ENCODE data around the gene WNK2.
A peak's percentile ranks its signal among the peaks of the same experiment; 100 is the strongest.

WNK2 gene

GRCh38 chr9:93296889-93297480 is 113.0 kb downstream of the WNK2 start:
- no peak for DNase-seq

DNA sequence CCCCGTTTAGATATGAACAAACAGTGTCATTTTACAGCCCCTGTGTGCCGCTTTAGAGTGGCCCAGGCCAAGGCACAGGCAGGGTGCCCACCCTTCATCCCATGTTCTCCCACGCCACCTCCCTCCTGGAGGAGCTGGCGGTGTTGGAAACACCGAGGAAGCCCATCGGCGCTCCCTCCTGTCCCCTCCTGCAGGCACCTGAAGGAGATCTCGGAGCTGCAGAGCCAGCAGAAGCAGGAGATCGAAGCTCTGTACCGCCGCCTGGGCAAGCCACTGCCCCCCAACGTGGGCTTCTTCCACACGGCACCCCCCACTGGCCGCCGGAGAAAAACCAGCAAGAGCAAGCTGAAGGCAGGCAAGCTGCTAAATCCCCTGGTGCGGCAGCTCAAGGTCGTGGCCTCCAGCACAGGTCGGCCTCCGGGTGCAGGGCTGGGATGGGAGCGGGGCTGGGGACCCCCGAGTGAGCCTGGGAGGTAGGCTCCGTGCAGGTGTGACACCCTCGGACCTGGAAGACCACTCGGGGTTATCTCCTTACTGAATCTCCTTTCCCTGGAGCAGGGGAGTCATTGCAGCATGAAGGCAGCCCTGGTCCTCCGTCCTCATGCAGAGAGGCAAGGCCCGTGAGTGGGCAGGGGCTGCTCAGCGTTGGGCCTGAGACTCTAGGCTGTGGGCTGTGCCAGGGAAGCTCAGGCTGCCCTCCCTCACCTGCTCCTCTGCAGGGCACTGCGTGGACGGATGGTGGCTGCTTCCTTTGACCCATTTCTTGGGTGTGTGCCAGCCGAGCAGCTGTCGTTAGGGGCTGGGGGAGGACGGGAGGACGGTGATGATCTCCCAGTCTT is 113.9 kb downstream of the WNK2 start:
- DNase-seq: no peak

DNA sequence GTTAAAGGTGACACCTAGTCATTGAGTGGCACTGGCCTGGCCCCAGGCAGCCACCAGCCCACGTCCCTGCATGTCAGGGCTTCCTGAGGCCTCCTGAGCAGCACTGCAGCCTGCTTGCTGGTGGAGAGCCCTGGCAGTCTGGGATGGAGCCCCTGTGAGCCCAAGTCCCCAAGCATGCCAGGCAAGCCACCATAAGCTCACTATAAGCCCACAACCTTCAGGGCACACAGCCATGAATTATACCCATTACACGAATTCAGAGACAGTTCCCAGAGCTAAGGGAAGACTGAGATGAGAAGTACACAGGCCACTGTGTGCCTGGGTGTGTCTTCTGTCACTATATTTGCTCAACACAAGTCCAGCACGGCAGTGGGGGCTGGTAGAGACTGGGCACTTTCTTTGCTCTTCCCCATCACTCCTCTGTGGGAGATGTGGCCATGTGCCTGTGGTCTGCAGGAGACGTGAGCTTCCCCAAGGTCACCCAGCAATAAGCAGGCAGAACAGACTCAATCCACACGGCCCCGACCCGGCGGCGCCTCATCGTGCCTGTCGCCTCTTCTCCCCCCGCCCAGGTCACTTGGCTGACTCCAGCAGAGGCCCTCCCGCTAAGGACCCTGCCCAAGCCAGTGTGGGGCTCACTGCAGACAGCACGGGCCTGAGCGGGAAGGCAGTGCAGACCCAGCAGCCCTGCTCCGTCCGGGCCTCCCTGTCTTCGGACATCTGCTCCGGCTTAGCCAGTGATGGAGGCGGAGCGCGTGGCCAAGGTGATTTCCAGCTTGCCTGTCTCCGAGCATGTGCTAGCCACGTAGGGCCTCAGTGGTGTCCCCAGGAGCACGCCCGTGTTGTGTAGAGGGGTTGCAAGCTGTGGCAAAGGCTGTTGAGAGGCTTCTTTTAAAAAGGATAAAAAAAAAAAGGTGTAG is 114.8 kb downstream of the WNK2 start:
- no peak for DNase-seq

GRCh38 chr9:93299418-93300174 is 115.7 kb downstream of the WNK2 start:
- no peak for DNase-seq

GRCh38 chr9:93300175-93300572 is 116.2 kb downstream of the WNK2 start:
- DNase-seq: no peak

DNA sequence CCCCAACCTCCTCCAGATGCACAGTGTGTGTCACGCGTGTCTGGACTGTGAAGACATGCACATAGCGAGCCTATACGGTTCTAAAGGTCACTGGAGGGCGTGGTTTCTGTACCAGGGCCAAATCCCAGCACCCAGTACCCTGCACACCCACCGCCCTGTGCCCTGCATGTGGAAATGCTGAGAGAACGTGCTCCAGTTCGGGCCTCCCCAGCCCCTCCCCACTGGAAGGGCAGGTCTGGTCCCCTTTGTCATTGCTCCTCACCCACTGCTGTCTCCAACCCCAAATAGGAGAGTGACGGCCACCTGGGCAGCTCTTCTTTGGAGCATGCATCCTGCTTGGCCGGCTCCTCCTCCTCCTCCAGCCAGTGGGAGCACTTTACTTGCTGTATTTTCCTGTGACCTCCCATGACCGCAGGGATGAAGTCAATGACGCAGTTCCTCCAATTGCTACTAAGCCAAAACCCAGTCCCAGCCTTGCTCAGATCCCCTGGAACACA is 116.7 kb downstream of the WNK2 start:
- no peak for DNase-seq

DNA sequence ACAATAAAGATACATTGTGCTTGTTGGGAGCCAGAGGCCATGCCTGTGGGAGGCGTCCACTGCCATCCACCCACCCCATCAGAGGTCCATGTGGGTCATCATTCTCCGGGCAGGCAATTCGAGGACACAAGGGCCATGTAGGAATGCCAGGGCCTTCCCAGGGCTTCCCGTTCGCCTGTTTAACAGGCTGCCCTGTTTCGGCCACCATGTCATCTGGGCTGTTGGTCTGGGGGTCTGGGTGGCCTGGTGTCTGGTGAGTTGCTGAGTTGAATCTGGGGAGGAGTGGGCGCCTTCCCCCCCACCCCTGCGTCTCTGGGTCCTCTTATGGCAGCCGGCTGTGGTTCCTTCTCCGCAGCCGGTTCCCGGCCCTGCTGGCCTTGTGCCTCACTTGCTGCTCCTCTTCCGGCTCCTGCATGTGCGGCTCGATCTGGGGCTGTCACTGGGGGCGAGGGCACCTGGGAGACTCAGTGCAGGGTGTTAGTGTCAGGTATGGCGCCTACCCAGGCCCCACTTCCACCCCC is 117.4 kb downstream of the WNK2 start:
- no peak for DNase-seq

DNA sequence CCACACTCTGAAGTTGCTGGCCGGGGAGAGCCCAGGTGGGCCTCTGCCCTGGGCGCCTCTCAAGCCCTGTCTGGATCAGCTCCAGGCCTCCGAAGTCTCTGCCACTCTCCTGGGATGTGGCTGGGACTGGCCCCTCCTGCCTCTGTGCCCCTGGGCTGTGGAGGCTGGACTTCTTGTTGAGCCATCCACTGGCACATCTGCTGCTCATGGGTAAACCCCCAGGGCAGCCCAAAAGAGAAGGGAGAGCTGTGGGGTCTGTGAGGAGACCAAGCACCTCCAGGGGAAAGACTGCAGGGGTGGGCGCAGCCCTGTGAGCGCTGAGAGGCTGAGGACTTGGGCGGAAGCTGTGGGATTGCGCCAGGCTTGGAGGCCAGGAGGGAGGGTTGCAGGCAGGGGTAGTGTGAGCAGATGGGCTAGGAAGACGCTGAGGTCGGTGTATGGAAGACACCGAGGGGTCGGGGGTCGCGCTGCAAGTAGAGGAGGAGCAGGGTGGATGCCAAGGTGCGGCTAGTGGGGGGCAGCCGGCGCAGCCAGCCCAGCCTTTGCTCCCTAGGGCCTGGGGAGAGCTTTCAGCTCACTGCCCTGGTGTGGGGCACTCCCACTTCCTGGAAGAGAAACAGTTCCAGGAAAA is 118.1 kb downstream of the WNK2 start:
- DNase-seq: no peak

DNA sequence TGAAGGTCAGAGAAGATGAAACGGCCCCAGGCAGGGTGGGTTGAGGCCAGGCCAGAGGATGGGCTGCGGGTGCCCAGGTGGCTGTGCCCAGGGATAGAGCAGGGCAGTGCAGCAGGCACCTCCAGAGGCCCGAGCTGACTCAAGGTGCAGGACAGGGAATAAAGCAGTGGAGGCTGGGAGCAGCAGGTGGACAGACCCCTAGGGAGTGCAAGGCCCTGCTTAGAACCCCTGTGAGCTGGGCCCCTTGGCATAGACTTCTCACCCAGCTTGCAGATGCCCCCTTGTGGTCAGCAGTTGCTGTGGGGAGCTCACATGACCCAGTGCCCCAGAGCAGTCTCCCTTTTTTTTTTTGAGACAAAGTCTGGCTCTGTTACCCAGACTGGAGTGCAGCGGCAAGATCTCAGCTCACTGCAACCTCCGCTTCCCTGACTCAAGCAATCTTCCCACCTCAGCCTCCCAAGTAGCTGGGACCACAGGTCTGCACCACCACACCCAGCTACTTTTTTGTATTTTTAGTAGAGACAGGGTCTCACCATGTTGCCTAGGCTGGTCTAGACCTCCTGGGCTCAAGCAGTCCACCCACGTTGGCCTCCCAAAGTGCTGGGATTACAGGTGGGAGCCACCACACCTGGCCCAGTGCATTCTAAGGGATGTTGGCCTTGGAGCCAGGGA is 118.8 kb downstream of the WNK2 start:
- DNase-seq: peak; percentile 31 to 70 (median 47)

- DNase-seq: no peak
Observed at GRCh38 chr9:93303258-93303771, 119.4 kb downstream of the WNK2 start.

- no peak for DNase-seq
Observed at GRCh38 chr9:93303806-93304573, 120.1 kb downstream of the WNK2 start.

GRCh38 chr9:93304574-93305496 is 120.9 kb downstream of the WNK2 start:
- DNase-seq: no peak

- DNase-seq: no peak
Observed at GRCh38 chr9:93305497-93306020, 121.6 kb downstream of the WNK2 start.

GRCh38 chr9:93306081-93306480 is 122.1 kb downstream of the WNK2 start:
- DNase-seq: no peak

- DNase-seq: no peak
Observed at GRCh38 chr9:93306579-93307091, 122.7 kb downstream of the WNK2 start.

- DNase-seq: no peak
Observed at GRCh38 chr9:93307468-93308157, 123.7 kb downstream of the WNK2 start.

GRCh38 chr9:93308158-93308602 is 124.2 kb downstream of the WNK2 start:
- no peak for DNase-seq

GRCh38 chr9:93308676-93309075 is 124.7 kb downstream of the WNK2 start:
- DNase-seq: no peak

Data from T-helper 1 cell (primary cell).